ENCODE data around the gene MTREX.

DNA sequence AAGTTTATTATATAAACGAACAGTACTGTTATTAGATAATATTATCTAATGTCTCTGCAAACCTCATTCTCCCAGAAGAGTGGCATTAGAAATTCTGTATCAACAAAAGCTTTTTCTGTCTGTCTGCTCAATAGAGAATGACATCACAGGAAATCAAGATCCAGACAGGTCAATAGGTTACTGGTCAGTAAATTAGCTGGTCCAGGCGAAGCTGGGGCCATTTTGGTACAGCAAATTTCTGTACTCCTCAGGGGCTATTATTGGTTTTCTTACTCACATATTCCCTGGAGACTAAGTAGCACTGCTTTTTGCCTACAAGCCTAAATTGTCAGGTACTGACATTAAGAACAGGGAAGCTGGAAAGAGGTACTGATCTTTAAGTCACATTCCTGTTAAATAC is 146.5 kb downstream of the MTREX start:
- TF ChIP-seq, protein P1, sequence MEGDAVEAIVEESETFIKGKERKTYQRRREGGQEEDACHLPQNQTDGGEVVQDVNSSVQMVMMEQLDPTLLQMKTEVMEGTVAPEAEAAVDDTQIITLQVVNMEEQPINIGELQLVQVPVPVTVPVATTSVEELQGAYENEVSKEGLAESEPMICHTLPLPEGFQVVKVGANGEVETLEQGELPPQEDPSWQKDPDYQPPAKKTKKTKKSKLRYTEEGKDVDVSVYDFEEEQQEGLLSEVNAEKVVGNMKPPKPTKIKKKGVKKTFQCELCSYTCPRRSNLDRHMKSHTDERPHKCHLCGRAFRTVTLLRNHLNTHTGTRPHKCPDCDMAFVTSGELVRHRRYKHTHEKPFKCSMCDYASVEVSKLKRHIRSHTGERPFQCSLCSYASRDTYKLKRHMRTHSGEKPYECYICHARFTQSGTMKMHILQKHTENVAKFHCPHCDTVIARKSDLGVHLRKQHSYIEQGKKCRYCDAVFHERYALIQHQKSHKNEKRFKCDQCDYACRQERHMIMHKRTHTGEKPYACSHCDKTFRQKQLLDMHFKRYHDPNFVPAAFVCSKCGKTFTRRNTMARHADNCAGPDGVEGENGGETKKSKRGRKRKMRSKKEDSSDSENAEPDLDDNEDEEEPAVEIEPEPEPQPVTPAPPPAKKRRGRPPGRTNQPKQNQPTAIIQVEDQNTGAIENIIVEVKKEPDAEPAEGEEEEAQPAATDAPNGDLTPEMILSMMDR (IDR thresholded peaks at IDR 0.05) = no peak
- TF ChIP-seq, protein P2, sequence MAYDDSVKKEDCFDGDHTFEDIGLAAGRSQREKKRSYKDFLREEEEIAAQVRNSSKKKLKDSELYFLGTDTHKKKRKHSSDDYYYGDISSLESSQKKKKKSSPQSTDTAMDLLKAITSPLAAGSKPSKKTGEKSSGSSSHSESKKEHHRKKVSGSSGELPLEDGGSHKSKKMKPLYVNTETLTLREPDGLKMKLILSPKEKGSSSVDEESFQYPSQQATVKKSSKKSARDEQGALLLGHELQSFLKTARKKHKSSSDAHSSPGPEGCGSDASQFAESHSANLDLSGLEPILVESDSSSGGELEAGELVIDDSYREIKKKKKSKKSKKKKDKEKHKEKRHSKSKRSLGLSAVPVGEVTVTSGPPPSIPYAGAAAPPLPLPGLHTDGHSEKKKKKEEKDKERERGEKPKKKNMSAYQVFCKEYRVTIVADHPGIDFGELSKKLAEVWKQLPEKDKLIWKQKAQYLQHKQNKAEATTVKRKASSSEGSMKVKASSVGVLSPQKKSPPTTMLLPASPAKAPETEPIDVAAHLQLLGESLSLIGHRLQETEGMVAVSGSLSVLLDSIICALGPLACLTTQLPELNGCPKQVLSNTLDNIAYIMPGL (CRISPR knock-in tag; IDR thresholded peaks at IDR 0.05; ENCODE audit: borderline replicate concordance) = no peak
- TF ChIP-seq POLR2A (IDR thresholded peaks at IDR 0.05; ENCODE audit: low read length) (no peak), SREBF2 (IDR thresholded peaks at IDR 0.05) (no peak), CHD2 (IDR thresholded peaks at IDR 0.05; ENCODE audit: low read length, partially characterized antibody) (no peak), SMC3 (IDR thresholded peaks at IDR 0.05) (no peak), NR3C1 (IDR thresholded peaks at IDR 0.05) (no peak), JUNB (IDR thresholded peaks at IDR 0.05) (no peak), ZSCAN20 (CRISPR knock-in tag; IDR thresholded peaks at IDR 0.05) (no peak), NFE2L2 (conservative IDR thresholded peaks at IDR 0.05; ENCODE audit: low read length) (no peak), PHF8 (IDR thresholded peaks at IDR 0.05; ENCODE audit: borderline replicate concordance, low read depth) (no peak)
- TF ChIP-seq, protein P3, sequence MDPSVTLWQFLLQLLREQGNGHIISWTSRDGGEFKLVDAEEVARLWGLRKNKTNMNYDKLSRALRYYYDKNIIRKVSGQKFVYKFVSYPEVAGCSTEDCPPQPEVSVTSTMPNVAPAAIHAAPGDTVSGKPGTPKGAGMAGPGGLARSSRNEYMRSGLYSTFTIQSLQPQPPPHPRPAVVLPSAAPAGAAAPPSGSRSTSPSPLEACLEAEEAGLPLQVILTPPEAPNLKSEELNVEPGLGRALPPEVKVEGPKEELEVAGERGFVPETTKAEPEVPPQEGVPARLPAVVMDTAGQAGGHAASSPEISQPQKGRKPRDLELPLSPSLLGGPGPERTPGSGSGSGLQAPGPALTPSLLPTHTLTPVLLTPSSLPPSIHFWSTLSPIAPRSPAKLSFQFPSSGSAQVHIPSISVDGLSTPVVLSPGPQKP (IDR thresholded peaks at IDR 0.05; ENCODE audit: low read depth, low read length) = no peak
- TF ChIP-seq, protein P4, sequence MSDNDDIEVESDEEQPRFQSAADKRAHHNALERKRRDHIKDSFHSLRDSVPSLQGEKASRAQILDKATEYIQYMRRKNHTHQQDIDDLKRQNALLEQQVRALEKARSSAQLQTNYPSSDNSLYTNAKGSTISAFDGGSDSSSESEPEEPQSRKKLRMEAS (IDR thresholded peaks at IDR 0.05) = no peak
